Cerebellar nuclear complex (tissue), 1 donor: ENCODE results near the gene EPHA4.

Source experiments
- DNase-seq, 2 experiments: peaks; one replicate each; lab custom pipeline; 2025; lab: John Stamatoyannopoulos, UW

The EPHA4 gene

GRCh38 chr2:221476195-221476594 is 95.9 kb downstream of the EPHA4 start:
- no peak for DNase-seq

DNA sequence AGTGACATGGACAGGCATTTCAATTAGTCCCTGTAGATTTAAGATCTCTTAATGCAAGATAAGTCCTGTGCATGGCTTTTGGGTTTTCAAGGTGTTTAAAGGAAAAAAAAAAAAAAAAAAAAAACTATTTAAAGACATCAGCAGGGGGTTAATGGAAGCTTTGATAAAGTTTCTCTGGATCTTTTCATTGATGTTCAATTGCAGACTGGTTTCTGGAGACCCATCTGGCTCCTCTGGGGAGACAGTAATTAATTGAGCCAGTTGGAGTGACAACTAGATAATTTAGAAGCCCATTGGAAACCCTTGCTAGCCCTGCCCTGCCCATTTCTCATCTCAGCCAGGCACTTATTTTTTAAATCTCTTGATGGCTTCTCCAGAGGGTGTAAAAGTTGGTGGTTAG is 98.7 kb downstream of the EPHA4 start:
- no peak for DNase-seq

- DNase-seq, result no peak
Measured at GRCh38 chr2:221468317-221468716, 103.8 kb downstream of the EPHA4 start.

- DNase-seq, result no peak
Measured at GRCh38 chr2:221467610-221468009, 104.5 kb downstream of the EPHA4 start.

DNA sequence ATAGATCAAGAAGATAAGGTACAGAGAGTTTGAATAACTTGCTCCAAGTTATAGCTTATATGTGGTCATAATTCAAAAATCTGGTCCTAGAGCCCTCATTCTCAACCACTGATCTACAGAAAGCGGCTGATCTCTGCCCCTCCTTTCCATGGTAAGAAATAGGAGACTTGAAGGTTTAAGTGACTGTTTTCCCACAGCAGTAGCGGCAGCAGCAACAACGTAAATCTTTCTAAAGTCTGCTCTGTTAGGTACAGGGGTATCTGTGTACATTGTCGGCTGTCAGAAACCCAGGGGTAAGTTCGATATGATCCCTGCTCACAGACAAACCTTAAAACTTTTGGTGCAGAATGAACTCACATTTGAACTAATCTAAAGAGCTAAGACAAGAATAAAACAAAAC is 105.4 kb downstream of the EPHA4 start:
- no peak for DNase-seq

DNA sequence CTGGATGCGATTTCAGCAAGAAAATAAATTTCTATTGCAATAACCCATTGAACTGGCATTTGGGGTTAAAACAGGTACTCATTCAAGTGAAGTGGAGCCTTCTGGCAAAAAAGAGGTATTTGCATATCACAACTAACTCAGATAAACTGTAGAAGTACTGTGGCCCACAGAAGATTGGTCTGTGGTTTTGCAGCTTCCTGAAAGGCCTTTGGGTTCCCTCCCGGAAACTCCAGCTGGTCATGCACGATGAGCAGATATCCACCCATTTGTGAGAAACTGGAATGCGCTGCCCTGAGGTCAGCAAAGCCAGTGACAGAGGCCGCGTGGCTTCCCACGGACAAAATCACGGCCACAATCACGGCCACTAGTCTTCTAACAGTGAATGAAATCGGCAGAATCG is 106.3 kb downstream of the EPHA4 start:
- DNase-seq, result no peak

- no peak for DNase-seq
Measured at GRCh38 chr2:221464971-221465370, 107.1 kb downstream of the EPHA4 start.

DNA sequence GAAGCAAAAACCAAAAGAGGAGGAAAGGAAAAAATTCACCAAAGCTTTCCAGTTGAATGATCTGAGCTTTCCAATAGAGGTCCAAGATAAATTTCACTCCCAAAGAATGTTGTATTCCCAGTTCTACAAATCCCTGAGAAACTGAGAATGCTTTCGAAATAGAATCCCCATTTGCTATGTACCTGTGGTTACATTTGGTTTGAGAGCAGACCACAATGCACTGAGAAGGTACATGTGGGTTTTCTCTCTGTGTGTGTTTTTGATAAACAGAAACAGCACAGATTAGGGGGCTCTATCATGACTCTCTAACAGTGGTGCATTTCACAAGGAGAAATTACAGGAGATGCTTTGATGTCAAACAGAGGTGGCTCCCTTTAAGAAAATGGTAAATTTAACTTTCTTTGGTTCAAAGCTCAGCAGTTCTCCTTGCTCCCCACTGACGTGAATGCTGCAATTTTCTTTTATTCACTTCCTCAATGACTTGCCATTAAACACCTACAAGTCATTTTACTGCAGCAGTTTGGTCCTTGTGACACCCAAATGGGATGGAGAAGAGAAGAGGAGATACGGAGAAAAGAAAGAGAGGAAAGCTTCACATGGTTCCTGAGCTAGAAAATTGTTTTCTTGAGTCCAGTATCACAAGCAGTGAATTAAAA is 108.7 kb downstream of the EPHA4 start:
- no peak for DNase-seq

GRCh38 chr2:221461901-221462300 is 110.2 kb downstream of the EPHA4 start:
- DNase-seq, result no peak

DNA sequence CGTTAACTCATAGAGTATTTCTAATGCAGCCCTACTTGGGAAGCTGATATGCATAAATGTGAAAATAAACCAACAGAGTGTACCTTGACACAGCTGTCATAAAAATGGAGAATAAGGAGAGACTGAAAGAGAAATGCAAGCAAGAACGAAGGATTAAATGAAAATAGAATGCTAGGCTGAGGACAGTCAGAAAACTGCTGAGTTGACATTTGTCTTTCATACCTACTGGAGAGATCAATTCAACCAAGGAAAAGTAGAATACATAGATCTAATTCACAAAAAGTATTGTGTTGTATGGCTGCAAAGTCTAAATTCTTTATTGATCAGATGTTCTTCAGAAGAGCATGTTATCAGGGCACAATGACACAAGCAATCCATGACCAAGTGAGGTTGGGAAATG is 112.0 kb downstream of the EPHA4 start:
- no peak for DNase-seq

DNA sequence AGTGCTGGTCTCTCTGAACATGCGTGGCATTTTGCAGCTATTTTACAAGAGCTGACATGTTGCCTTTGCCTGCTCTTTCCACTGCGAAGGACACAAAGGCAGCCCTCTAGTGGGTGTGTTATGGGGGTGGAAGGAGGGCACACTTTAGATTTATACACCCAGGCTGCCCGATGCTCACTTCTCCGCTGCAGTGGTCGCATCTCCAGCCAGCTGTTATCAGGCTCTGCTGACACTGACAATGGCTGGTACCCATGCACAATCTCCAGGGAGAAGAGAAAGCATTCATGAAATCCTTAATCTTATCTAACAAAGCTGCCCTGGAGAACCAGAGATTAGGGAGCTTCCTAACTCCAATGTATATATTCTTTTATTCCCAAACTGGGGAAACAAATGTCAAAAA is 113.5 kb downstream of the EPHA4 start:
- no peak for DNase-seq

GRCh38 chr2:221455214-221455613 is 116.9 kb downstream of the EPHA4 start:
- no peak for DNase-seq

DNA sequence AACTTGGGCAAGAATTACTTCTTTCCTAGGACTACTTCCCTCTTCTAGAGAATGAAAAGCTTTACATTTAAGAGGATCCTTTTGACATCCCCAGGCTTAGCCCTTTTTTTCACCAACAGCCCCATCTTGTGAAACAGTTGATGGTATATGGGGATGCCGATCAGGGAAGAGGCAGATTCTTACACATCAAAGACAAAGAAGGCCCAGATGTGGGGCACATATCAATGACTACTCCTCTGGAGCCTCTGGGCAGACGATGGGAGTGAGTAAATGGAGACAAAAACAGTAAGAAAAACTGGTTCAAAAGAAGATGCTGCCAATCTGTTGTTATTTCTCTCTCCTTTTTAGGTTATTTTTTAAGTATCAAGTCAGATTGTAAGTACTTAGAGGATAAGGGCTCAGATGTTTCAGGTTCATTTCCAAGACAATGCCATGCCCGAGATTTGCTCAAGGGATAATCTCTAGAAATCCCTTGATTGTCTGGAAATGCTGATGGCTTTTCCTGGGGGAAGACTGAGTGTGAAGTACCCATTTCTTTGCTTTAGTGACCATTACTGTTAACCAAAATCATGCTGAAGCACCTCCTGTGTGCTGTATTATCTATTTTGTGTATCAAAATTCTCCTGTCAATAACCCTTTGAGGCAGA is 117.5 kb downstream of the EPHA4 start:
- no peak for DNase-seq

- no peak for DNase-seq
Measured at GRCh38 chr2:221451862-221452788, 120.0 kb downstream of the EPHA4 start.

DNA sequence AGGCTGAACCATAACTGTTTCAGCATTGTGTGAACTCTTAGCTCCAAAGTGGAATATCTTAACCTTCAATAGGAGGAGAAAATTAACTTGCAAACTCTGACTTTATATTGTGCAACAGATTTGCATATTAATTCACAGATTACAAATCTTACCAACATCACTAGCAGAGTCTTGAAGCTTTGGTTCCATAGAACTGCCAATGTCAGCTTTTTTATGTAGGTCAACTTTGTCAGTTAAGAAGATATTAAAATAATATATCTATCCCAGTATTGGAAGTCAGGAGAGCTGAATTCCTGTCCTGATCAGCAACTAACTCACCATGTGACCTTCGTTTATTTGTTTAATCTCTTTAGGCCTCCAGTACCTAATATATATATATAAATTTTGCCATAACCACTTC is 121.8 kb downstream of the EPHA4 start:
- no peak for DNase-seq

GRCh38 chr2:221449406-221449805 is 122.7 kb downstream of the EPHA4 start:
- no peak for DNase-seq

- no peak for DNase-seq
Measured at GRCh38 chr2:221448844-221449390, 123.2 kb downstream of the EPHA4 start.

DNA sequence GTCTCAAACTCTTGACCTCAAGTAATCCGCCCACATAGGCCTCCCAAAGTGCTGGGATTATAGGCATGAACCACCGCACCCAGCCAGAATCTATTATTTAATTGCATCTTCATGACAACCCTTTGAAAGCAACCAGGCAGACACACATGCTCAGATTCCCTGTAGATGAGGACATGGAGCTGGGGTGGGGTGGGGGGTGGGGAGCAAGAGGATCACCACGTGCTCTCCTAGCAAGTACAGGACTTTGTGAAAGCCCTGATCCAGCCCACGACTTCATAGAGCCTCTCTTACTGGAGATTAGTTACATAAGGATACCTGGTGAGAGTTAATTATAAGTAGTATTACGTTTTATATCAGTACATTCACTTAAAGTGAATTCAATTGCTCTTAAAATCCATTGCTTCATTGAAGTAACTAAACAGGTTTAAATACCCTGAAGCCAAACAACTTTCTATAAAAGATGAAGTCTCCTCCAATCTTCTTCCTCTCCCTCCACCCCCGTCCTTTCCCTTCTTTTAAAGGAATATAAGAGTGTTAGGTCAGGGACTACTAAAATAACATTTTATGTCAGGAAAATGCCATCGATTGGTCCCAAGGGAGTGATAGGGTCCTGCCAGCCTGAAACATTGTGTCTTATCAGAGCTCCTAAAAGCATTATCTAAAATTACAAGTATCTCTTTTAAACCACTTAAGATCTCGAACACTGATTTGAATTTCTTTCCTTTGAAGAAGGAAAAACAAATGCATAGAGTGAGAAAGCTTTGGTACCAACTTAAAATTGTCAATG is 123.9 kb downstream of the EPHA4 start:
- DNase-seq, result no peak

DNA sequence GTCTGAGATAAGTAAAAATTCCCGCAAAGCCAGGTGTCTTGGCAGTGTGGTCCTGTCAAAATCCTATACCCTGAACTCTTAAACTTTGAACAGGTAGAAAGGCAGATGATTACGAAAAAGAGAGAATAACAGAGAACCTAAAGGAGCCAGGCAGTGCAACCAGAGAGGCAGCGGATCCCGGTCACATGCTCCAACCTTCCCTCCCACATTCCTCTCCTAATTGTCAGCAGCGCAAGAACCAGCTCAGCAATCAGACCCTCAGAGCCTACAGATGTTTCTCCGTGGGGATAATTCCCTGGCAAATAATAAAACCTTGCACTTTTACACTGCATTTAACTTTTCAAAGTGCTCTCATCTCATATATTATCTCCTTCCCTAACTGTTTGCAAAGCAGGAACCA is 124.8 kb downstream of the EPHA4 start:
- DNase-seq, result no peak

GRCh38 chr2:221446140-221446539 is 126.0 kb downstream of the EPHA4 start:
- DNase-seq, result no peak

GRCh38 chr2:221444106-221444505 is 128.0 kb downstream of the EPHA4 start:
- no peak for DNase-seq

DNA sequence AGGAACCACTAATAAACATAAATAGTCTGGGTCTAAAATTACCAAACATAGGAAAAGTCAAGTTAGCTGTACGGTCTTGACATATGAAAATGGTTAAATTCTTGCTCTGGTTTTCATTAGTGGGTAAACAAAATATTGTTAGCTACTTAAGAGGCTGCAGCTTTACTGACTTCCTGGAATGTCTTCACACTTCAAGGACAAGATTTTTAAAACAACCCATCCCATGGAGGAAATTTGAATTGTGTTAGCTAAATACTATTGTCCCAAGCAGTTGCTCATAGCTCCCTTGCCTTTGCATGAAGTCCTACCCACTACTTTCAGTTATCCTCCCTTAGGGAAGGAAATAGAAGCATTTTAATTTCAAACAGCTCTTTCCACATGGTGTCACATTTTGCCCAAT is 128.5 kb downstream of the EPHA4 start:
- no peak for DNase-seq
